Keratinocyte (primary cell): ENCODE results near the gene GREM2. TPM values are rescaled to one million over a fixed set of nuclear protein-coding genes. Genes with fewer than 3 reads are reported as not detected.

Experiments used
- DNase-seq: peaks from one replicate; pipeline ENCODE4 v3.0.0-alpha.2; 2011; ENCODE audit warnings: low read depth, missing footprints, low spot score
- FAIRE-seq: peaks from 2 replicates; lab custom pipeline; 2011; peaks lifted over from hg19 to GRCh38; lab: Jason Lieb, UNC
- H2AFZ ChIP-seq: 2 replicates; pipeline ENCODE4 v1.6.0; 2012; ENCODE audit warnings: low read length, control low read depth, inconsistent platforms; ENCODE audit not compliant: control insufficient read depth
- H3K27ac ChIP-seq: 2 replicates; pipeline ENCODE4 v1.5.1; 2011; ENCODE audit warnings: low read length; ENCODE audit not compliant: control insufficient read depth, insufficient read depth
- H3K27me3 ChIP-seq: 3 replicates; pipeline ENCODE4 v1.6.0; 2011; ENCODE audit warnings: low read length; ENCODE audit not compliant: control insufficient read depth, insufficient read depth; ENCODE audit errors: extremely low read depth
- H3K36me3 ChIP-seq, 2 experiments: 2 replicates in 1 of 2; 3 replicates in 1 of 2; pipeline ENCODE4 v1.5.1; 2011; ENCODE audit warnings: low read length in 2 of 2, mild to moderate bottlenecking in 1 of 2; ENCODE audit not compliant: control insufficient read depth in 2 of 2, insufficient read depth in 2 of 2; ENCODE audit errors: extremely low read depth in 1 of 2
- H3K4me1 ChIP-seq: 3 replicates; pipeline ENCODE4 v1.5.1; 2011; ENCODE audit warnings: low read length; ENCODE audit not compliant: control insufficient read depth, insufficient read depth; ENCODE audit errors: extremely low read depth
- H3K4me2 ChIP-seq: 3 replicates; pipeline ENCODE4 v1.6.0; 2011; ENCODE audit warnings: low read depth, low read length; ENCODE audit not compliant: control insufficient read depth, insufficient read depth; ENCODE audit errors: extremely low read depth
- H3K4me3 ChIP-seq, 3 experiments: fragments of 200-600 bp in 1 of 3; sonication (generic) in 1 of 3; 2 replicates in 2 of 3; 3 replicates in 1 of 3; pipeline ENCODE4 v1.5.1; 2011 to 2016; ENCODE audit warnings: low read length in 3 of 3, mild to moderate bottlenecking in 3 of 3, control low read depth in 2 of 3, inconsistent platforms in 1 of 3, low read depth in 1 of 3, mixed read lengths in 1 of 3, mixed run types in 1 of 3, moderate library complexity in 1 of 3; ENCODE audit not compliant: control insufficient read depth in 2 of 3, insufficient read depth in 2 of 3; ENCODE audit errors: extremely low read depth in 1 of 3
- H3K79me2 ChIP-seq: 2 replicates; pipeline ENCODE4 v1.6.0; 2012; ENCODE audit warnings: low read length; ENCODE audit not compliant: control insufficient read depth, insufficient read depth
- H3K9ac ChIP-seq: 3 replicates; pipeline ENCODE4 v1.6.0; 2011; ENCODE audit warnings: low read length; ENCODE audit not compliant: control insufficient read depth, insufficient read depth; ENCODE audit errors: extremely low read depth
- H3K9me1 ChIP-seq: 3 replicates; pipeline ENCODE4 v1.6.0; 2011; ENCODE audit warnings: low read length; ENCODE audit not compliant: control insufficient read depth, insufficient read depth; ENCODE audit errors: extremely low read depth
- H3K9me3 ChIP-seq: 2 replicates; pipeline ENCODE4 v1.5.1; 2012; ENCODE audit warnings: low read depth, low read length; ENCODE audit not compliant: control insufficient read depth
- H4K20me1 ChIP-seq: 3 replicates; pipeline ENCODE4 v1.6.0; 2011; ENCODE audit warnings: low read length; ENCODE audit not compliant: control insufficient read depth, insufficient read depth; ENCODE audit errors: extremely low read depth
- CTCF ChIP-seq, 3 experiments: IDR thresholded peaks in 1 of 3; conservative IDR thresholded peaks in 1 of 3; optimal IDR thresholded peaks in 1 of 3; 2 replicates in 2 of 3; 3 replicates in 1 of 3; pipeline versions ENCODE3 to v1.5.1; 2011; ENCODE audit warnings: low read length in 3 of 3, mild to moderate bottlenecking in 3 of 3, moderate library complexity in 2 of 3, control low read depth in 1 of 3, inconsistent platforms in 1 of 3; ENCODE audit not compliant: insufficient read depth in 2 of 3; ENCODE audit errors: extremely low read depth in 1 of 3
- EZH2 ChIP-seq: IDR thresholded peaks from one replicate; pipeline ENCODE4 v1.6.1; 2012; ENCODE audit warnings: inconsistent platforms, mild to moderate bottlenecking, low read length, moderate library complexity
- dilution Hi-C: fragments of 300-500 bp; cut with MboI; formaldehyde crosslinking; loops from one replicate; pipeline ENCODE4 v1.7.0; 2020; ENCODE audit warnings: low sequenced_read_pairs; ENCODE audit not compliant: extremely low pct_ligation_motif_present
- polyA plus RNA-seq, 5 experiments: library from polyadenylated mRNA; depleted of rRNA in 3 of 5; stranded (reverse) in 3 of 5; stranded (forward) in 1 of 5; unstranded in 1 of 5; fragments of >200 nt; gene quantifications; 1 replicate in 1 of 5; 2 replicates in 3 of 5; 3 replicates in 1 of 5; pipeline versions ENCODE4 v1.2.1 to v1.2.3, GENCODE V29; 2011 to 2012; ENCODE audit warnings: missing spikeins in 2 of 5, low read depth in 1 of 5, low replicate concordance in 1 of 5

Gene GREM2
- polyA plus RNA-seq, 1 donor (not counting 4 experiments of a cell fraction or from before 2014, with no cell fraction given) = not detected

GRCh38 chr1:240602189-240602588 lies 9.8 kb downstream of the GREM2 start:
- no peaks in the 10 kb centered on the region for H4K20me1 ChIP-seq
- H3K9me3 ChIP-seq = peaks cover 3% of the 10 kb centered on the region
- no peak for TF ChIP-seq EZH2
- TF ChIP-seq CTCF (optimal IDR thresholded peaks at IDR 0.05 in 1 of 3, IDR thresholded peaks at IDR 0.05 in 1 of 3, conservative IDR thresholded peaks at IDR 0.05 in 1 of 3; ENCODE audit: extremely low read depth in 1 of 3, insufficient read depth in 2 of 3, low read length in 3 of 3) = no peak
- no peak for DNase-seq
- no peak overlapping the region for H3K4me2 ChIP-seq
- no peaks in the 10 kb centered on the region for H3K4me1 ChIP-seq
- no peak overlapping the region for H2AFZ ChIP-seq
- no peaks in the 10 kb centered on the region for H3K79me2 ChIP-seq
- H3K9me1 ChIP-seq = no peaks in the 10 kb centered on the region
- H3K27ac ChIP-seq = no peak overlapping the region
- dilution Hi-C loops = no loop called here
- no peak for FAIRE-seq
- H3K27me3 ChIP-seq = no peaks in the 10 kb centered on the region
- H3K9ac ChIP-seq = no peak overlapping the region
- H3K36me3 ChIP-seq = no peaks in the 10 kb centered on the region
- no peak overlapping the region for H3K4me3 ChIP-seq

DNA sequence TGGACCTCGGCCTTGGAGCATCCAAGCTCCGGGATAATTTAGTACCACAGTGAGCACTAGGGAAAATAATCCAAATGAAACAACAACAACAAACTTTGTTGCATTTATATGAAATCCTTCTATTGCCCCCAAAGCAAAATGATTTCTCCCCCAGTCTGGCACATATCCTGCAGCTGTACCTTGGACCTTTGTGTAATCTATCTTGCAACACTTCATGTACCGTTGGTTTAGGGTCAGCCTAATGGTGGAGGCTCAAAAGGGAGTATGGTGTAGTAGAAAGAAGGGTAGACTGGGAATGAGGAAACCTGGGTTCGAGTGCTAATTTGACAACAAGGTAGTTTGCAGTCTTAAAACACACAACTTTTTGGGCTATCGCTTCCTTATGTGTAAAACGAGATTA lies 12.1 kb downstream of the GREM2 start:
- Histone ChIP-seq H3K27me3 (no peaks in the 10 kb centered on the region), H3K9me1 (no peaks in the 10 kb centered on the region), H3K4me3 (no peak overlapping the region), H3K4me1 (no peaks in the 10 kb centered on the region), H3K9ac (no peak overlapping the region), H3K9me3 (peaks cover 5% of the 10 kb centered on the region), H3K79me2 (no peaks in the 10 kb centered on the region), H3K27ac (no peak overlapping the region), H3K4me2 (no peak overlapping the region), H2AFZ (no peak overlapping the region), H3K36me3 (no peaks in the 10 kb centered on the region), H4K20me1 (no peaks in the 10 kb centered on the region)
- dilution Hi-C loops = no loop called here
- TF ChIP-seq EZH2 = no peak
- DNase-seq (no peak), FAIRE-seq (no peak)

- TF ChIP-seq EZH2 = no peak
- TF ChIP-seq CTCF (optimal IDR thresholded peaks at IDR 0.05 in 1 of 3, IDR thresholded peaks at IDR 0.05 in 1 of 3, conservative IDR thresholded peaks at IDR 0.05 in 1 of 3; ENCODE audit: extremely low read depth in 1 of 3, insufficient read depth in 2 of 3, low read length in 3 of 3) = no peak
- dilution Hi-C loops = no loop called here
- H3K79me2 ChIP-seq = no peaks in the 10 kb centered on the region
These were observed 12.7 kb downstream of the GREM2 start for GRCh38 chr1:240599299-240599698.

More at GRCh38 chr1:240599299-240599698, 12.7 kb downstream of the GREM2 start:
- H3K9me3 ChIP-seq = peaks cover 5% of the 10 kb centered on the region
- no peak overlapping the region for H3K27ac ChIP-seq
- H4K20me1 ChIP-seq = no peaks in the 10 kb centered on the region
- no peak for FAIRE-seq
- H3K9me1 ChIP-seq = no peaks in the 10 kb centered on the region
- no peaks in the 10 kb centered on the region for H3K27me3 ChIP-seq
- no peak overlapping the region for H2AFZ ChIP-seq
- H3K36me3 ChIP-seq = no peaks in the 10 kb centered on the region
- no peak overlapping the region for H3K4me2 ChIP-seq
- DNase-seq = no peak
- H3K9ac ChIP-seq = no peak overlapping the region
- no peak overlapping the region for H3K4me3 ChIP-seq
- H3K4me1 ChIP-seq = no peaks in the 10 kb centered on the region
